GM12878 (cell line): ENCODE results near the gene CCDC47. TPM values are rescaled to one million over a fixed set of nuclear protein-coding genes. Genes with fewer than 3 reads are reported as not detected.

Experiments
- ATAC-seq: fragments of 200-7000 bp; cut with Tn5 transposase; 3 replicates; pipeline ENCODE4 v1.9.1; 2020; ENCODE audit warnings: mild to moderate bottlenecking, moderate library complexity
- BruUV-seq: library from RNA; stranded (reverse); fragments of 400-500 nt; replicated peaks from 2 replicates; lab custom pipeline; 2021; lab: Mats Ljungman, UMichigan
- CTCF ChIA-PET: fragments of 300-600 bp; sonication (Branson Sonifier 250); formaldehyde crosslinking; extraction: SDS; loops from one replicate; lab custom pipeline; 2021; ENCODE audit warnings: inconsistent platforms; lab: Yijun Ruan, JAX
- POLR2A ChIA-PET: fragments of 350-600 bp; formaldehyde crosslinking; extraction: SDS; loops from one replicate; lab custom pipeline; 2021; ENCODE audit warnings: inconsistent platforms; lab: Charles Lee
- RAD21 ChIA-PET: fragments of 300-600 bp; sonication (Branson Sonifier 250); formaldehyde crosslinking; loops from one replicate; lab custom pipeline; 2023; ENCODE audit warnings: antibody characterized with exemption; ENCODE audit not compliant: unreplicated experiment; lab: Charles Lee
- SMC1A ChIA-PET: fragments of 300-600 bp; sonication (Branson Sonifier 250); formaldehyde crosslinking; loops from one replicate; lab custom pipeline; 2023; ENCODE audit not compliant: unreplicated experiment, uncharacterized antibody; lab: Charles Lee
- DNase-seq: peaks from one replicate; pipeline ENCODE4 v3.0.0-alpha.2; 2011; ENCODE audit warnings: low read depth, low spot score
- FAIRE-seq: peaks from 3 replicates; lab custom pipeline; 2011; peaks lifted over from hg19 to GRCh38; lab: Jason Lieb, UNC
- H2AFZ ChIP-seq: 2 replicates; pipeline ENCODE4 v1.6.0; 2011; ENCODE audit warnings: low read depth, low read length, control low read depth; ENCODE audit not compliant: control insufficient read depth
- H3K27ac ChIP-seq: 2 replicates; pipeline ENCODE4 v1.5.1; 2011; ENCODE audit warnings: control low read depth; ENCODE audit not compliant: control insufficient read depth, insufficient read depth
- H3K27me3 ChIP-seq, 2 experiments: replicated peaks in 1 of 2; 2 replicates each; pipeline versions ENCODE4 v1.6.0 to v1.6.1; 2011; ENCODE audit warnings: low read length in 1 of 2; ENCODE audit not compliant: control insufficient read depth in 2 of 2, insufficient read depth in 2 of 2
- H3K36me3 ChIP-seq, 2 experiments: 2 replicates each; pipeline ENCODE4 v1.5.1; 2011; ENCODE audit warnings: low read length in 1 of 2; ENCODE audit not compliant: control insufficient read depth in 2 of 2, insufficient read depth in 2 of 2
- H3K4me1 ChIP-seq: 2 replicates; pipeline ENCODE4 v1.6.1; 2011; ENCODE audit warnings: mild to moderate bottlenecking, low read length, moderate library complexity, mixed read lengths; ENCODE audit not compliant: control insufficient read depth, insufficient read depth
- H3K4me2 ChIP-seq: 2 replicates; pipeline ENCODE4 v1.6.0; 2011; ENCODE audit warnings: control low read depth; ENCODE audit not compliant: control insufficient read depth, insufficient read depth
- H3K4me3 ChIP-seq: fragments of 200-600 bp; sonication (generic); 2 replicates; pipeline ENCODE4 v1.5.1; 2016
- H3K79me2 ChIP-seq: 2 replicates; pipeline ENCODE4 v1.6.0; 2011; ENCODE audit warnings: low read length; ENCODE audit not compliant: control insufficient read depth, insufficient read depth
- H3K9ac ChIP-seq: 2 replicates; pipeline ENCODE4 v1.8.0; 2011; ENCODE audit warnings: low read length, control low read depth, mixed read lengths; ENCODE audit not compliant: control insufficient read depth, insufficient read depth
- H3K9me3 ChIP-seq: replicated peaks from 3 replicates; pipeline ENCODE4 v1.5.1; 2011; ENCODE audit warnings: mild to moderate bottlenecking, low read length; ENCODE audit not compliant: control insufficient read depth, insufficient read depth
- H4K20me1 ChIP-seq: 2 replicates; pipeline ENCODE4 v1.6.0; 2011; ENCODE audit not compliant: control insufficient read depth, insufficient read depth
- SMARCA5 ChIP-seq: fragments of 450-650 bp; IDR thresholded peaks from 2 replicates; pipeline ENCODE4 v1.6.1; 2017; ENCODE audit warnings: mild to moderate bottlenecking
- YBX1 ChIP-seq: fragments of 450-650 bp; IDR thresholded peaks from 2 replicates; pipeline ENCODE4 v1.6.1; 2016; ENCODE audit warnings: antibody characterized with exemption
- ZNF207 ChIP-seq: fragments of 450-650 bp; IDR thresholded peaks from 2 replicates; pipeline ENCODE4 v1.6.1; 2014; ENCODE audit warnings: antibody characterized with exemption, mild to moderate bottlenecking, borderline replicate concordance
- WGBS: methylation state at CpG from one replicate; pipeline ENCODE4 v1.1.6; 2016; ENCODE audit warnings: low lambda C conversion rate; ENCODE audit not compliant: insufficient replicate concordance, insufficient coverage; ENCODE audit errors: missing lambda C conversion rate; 5-methylcytosine and 5-hydroxymethylcytosine counted together
- in situ Hi-C: fragments of 300-500 bp; cut with MboI; formaldehyde crosslinking; loops from 9 replicates; pipeline ENCODE4 v1.14.3; 2018; ENCODE audit warnings: mixed read lengths
- intact Hi-C: fragments of 100-400 bp; cut with micrococcal nuclease; formaldehyde crosslinking; loops from one replicate; pipeline ENCODE4 v1.14.2; 2022; ENCODE audit not compliant: unreplicated experiment
- polyA plus RNA-seq, 11 experiments: library from polyadenylated mRNA; depleted of rRNA in 4 of 11; unstranded in 6 of 11; stranded (reverse) in 5 of 11; fragments of >200 nt; fragmentation: Nextera tagmentation in 4 of 11; fragmentation: Illumina TruSeq in 1 of 11; extraction: Ambion mirVana in 4 of 11; extraction: Trizol in 1 of 11; gene quantifications; 1 replicate in 1 of 11; 2 replicates in 10 of 11; pipeline versions ENCODE4 v1.2.1 to v1.2.3, GENCODE V29; 2011 to 2016; ENCODE audit warnings: inconsistent platforms in 2 of 11, missing spikeins in 2 of 11, low read depth in 1 of 11
- total RNA-seq, 4 experiments: library from RNA; depleted of rRNA in 3 of 4; stranded (reverse); fragments of >200 nt in 3 of 4; fragmentation: Illumina TruSeq in 1 of 4; extraction: Trizol in 1 of 4; gene quantifications; 2 replicates each; pipeline versions ENCODE4 v1.2.1 to v1.2.3, GENCODE V29; 2013 to 2021
- TF ChIP-seq, protein P1 (sequence below): fragments of 450-650 bp; IDR thresholded peaks from 2 replicates; pipeline ENCODE4 v1.6.1; 2017; ENCODE audit warnings: borderline replicate concordance

CCDC47 gene
- total and polyA plus RNA-seq, 10 of the 15 experiments (the other 5 are each of a cell fraction or from before 2014, with no cell fraction given) = 13.6 to 81.4 (median 58.9) TPM

DNA sequence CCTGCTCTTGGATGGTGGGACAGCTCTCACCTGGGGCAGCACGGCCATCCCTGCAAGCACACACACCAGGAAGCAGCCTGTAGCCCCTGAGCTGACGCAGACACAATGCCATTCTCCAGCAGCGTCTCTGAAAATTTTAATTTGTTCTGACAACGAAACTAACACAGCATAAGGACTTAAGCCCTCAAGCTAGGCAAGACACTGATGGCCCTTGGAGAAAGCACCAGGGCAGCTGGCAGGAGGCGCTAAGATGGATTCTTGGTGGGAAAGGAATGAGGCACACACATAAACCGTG, 70.7 kb downstream of the CCDC47 start:
- no peak for ATAC-seq
- no peaks in the 10 kb centered on the region for H3K27me3 ChIP-seq
- TF ChIP-seq ZNF207 (no peak), SMARCA5 (no peak), YBX1 (no peak)
- TF ChIP-seq, protein P1, sequence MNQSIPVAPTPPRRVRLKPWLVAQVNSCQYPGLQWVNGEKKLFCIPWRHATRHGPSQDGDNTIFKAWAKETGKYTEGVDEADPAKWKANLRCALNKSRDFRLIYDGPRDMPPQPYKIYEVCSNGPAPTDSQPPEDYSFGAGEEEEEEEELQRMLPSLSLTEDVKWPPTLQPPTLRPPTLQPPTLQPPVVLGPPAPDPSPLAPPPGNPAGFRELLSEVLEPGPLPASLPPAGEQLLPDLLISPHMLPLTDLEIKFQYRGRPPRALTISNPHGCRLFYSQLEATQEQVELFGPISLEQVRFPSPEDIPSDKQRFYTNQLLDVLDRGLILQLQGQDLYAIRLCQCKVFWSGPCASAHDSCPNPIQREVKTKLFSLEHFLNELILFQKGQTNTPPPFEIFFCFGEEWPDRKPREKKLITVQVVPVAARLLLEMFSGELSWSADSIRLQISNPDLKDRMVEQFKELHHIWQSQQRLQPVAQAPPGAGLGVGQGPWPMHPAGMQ = no peak
- TF ChIP-seq, all 136 proteins: peak for 0
- no peak for DNase-seq
- CTCF ChIA-PET = interaction anchor here (0.6 to 2.2 kb wide), 8 partner anchors 8 to 148 kb away, joined by 3 to 7 read pairs (median 3); no protein-coding TSS in a partner anchor
- Histone ChIP-seq H3K79me2 (peaks cover 52% of the 10 kb centered on the region), H4K20me1 (no peaks in the 10 kb centered on the region), H3K9ac (peak overlapping the region; percentile 86), H3K4me2 (peak overlapping the region; percentile 97), H3K27ac (peak overlapping the region; percentile 93), H3K4me1 (peaks cover 16% of the 10 kb centered on the region), H3K4me3 (peak overlapping the region; percentile 91), H2AFZ (no peak overlapping the region), H3K36me3 (peaks cover 0 to 10% of the 10 kb centered on the region in 2 experiments; a peak in 3 of 4 replicates), H3K9me3 (no peaks in the 10 kb centered on the region)
- RAD21 ChIA-PET = interaction anchor here (2.6 to 3.8 kb wide), 2 partner anchors 40 to 70 kb away, joined by 10 to 23 read pairs; partner anchors contain the start of genes CCDC47, DDX42 and STRADA
- intact Hi-C loops = no loop called here
- SMC1A ChIA-PET = interaction anchor here (0.9 to 2.1 kb wide), 6 partner anchors 25 to 83 kb away, joined by 3 to 5 read pairs (median 4); partner anchors contain the start of genes CCDC47 and STRADA
- POLR2A ChIA-PET = interaction anchor here (0.5 to 4.2 kb wide), 6 partner anchors 14 to 144 kb away, joined by 3 to 42 read pairs (median 3); partner anchors contain the start of genes CCDC47, DDX42 and STRADA
- WGBS = 26% methylated on average over 6 of the region's 6 CpGs
- FAIRE-seq = no peak
- BruUV-seq = no TSS peak
- in situ Hi-C loops = no loop called here
